ENCODE data around the gene LAMA3.

DNA sequence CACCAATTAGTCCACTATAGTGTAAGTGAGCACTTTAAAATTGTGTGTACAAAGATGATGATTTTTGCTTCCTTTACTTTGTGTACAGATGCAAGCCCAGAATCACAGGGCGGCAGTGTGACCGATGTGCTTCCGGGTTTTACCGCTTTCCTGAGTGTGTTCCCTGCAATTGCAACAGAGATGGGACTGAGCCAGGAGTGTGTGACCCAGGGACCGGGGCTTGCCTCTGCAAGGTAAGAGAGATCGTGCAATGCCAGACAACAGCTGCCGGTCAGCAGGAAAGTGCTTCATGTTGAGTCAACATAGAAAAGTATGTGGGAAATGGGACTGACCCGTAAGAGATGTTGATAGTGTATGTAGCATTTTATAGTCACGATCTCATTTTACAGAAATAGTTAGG is 168.5 kb downstream of the LAMA3 start:
- TF ChIP-seq YY1 (IDR thresholded peaks at IDR 0.05; ENCODE audit: insufficient read depth, insufficient read length) = no peak
- TF ChIP-seq ZNF274 (IDR thresholded peaks at IDR 0.05; ENCODE audit: low read depth, low read length) = no peak
